Measurements from ENCODE around the gene ROBO1. TPM values are rescaled to one million over a fixed set of nuclear protein-coding genes. Genes with fewer than 3 reads are reported as not detected.
"Not testable (repeated sequence)": the region's sequence is repeated elsewhere in the genome, so short reads cannot be mapped to it uniquely, and the experiment has no call there.

ROBO1 gene
- total RNA-seq, 1 experiment from 2014 or later, result 0.25 TPM

DNA sequence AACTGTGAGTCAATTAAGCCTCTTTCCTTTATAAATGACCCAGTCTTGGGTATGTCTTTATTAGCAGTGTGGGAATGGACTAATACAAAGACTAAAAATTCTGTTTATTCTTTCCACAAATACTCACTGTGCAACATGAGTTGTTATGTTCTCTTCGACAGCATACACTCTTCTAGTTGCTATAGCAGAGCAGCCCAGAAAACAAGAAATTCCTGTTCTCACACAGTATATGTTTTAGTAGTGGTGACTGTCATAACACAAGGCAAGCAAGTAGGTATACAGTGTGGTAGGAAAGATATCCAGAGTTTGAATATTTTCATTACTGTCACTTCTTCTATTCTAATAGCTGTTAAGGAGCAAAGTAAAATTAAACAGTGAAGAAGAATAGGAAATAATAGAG, 453.3 kb downstream of the ROBO1 start:
- no peak for DNase-seq (ENCODE audit: low spot score)

DNA sequence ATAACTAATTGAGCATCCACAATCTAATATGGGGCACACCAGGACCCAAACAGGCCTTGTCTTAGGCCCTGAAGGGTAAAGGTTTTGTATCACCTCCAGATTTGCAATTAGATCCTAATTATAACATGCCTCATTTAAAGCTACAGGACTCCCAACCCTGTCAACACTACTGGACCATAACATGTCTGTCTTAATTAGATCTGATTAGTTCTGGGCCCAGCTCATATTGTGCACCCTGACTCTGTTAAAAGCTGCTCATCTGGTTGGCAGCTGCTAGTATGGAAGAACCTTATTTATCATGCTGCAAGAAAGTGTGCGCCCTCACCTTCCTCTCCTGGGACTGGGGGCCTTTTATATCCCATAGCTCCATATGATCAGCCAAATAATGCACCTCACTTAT, 457.8 kb downstream of the ROBO1 start:
- DNase-seq (ENCODE audit: low spot score), result no peak

DNA sequence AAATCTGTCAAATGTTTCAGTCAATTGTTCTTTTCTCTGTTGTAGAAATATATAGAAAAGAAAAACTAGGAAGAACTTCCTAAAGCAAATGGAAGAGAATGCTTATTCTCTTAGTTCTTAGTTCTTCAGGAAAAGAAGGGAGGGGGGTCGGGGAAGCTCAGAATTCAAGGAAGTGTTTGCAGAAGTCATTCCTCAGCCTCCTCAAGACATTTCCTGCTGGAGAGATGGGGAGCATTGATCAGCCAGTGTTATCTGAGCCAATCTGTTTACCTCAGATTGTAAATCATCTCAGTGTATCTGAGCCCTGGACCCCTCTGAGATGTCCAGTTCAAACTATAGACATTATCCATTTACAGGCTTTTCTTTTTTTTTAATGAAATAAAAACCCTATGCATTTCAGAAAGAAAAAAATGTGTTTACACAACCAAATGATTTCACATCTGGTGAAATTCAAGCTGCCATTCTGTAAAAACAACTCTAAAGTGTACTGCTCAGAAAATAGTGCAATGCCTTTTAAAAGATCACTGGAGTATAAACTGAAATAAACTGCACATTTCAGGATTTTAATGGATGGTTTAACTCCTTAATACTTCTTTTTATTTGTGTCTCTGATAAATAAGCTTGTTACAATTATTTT, 460.7 kb downstream of the ROBO1 start:
- DNase-seq (ENCODE audit: low spot score), result no peak

DNA sequence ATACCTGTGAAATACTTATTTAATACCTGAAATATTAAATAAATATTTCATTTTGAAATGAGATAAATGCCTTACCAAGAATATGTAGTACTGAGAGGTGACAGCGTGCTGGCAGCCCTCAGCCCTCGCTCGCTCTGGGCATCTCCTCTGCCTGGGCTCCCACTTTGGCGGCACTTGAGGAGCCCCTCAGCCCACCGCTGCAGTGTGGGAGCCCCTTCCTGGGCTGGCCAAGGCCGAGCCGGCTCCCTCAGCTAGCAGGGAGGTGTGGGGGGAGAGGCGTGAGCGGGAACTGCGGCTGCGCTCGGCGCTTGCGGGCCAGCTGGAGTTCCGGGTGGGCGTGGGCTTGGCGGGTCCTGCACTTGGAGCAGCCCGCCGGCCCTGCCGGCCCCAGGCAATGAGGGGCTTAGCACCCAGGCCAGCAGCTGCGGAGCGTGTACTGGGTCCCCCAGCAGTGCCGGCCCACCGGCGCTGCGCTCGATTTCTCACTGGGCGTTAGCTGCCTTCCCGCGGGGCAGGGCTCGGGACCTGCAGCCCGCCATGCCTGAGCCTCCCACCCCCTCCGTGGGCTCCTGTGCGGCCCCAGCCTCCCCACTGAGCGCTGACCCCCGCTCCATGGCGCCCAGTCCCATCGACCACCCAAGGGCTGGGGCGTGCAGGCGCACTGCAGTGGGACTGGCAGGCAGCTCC, 467.7 kb downstream of the ROBO1 start:
- DNase-seq (ENCODE audit: low spot score), result not testable (repeated sequence)

DNA sequence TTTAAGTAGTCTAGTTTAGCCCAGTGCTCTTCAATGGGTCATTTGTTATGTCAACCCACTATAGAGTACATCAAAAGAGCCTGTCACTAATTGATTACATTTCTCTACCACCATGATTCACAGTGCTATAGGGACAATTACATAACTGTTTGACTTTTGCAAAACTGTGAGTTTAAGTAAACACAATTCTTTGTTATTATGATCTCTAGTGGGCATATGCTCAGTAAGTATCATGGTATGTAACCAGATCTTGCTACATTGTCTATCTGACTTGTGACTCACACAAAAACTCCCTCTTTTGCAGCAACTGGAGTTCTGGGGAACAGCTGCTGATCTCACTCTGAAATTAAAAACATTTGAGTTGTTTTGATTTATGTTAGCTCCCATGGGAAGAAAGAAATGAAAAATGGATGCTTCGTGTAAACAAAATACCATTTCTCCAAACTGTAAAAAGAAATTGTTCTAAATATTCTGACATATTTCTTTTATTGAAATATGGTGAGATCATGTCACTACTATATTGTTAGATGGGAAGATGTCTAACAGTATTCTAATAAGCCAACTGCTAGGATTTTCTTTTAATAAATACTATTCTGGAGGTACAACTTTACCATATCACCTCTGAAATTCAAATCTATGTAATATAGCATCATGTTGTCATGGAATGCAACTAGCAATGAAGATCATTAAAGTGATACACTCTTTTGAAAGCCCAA, 470.4 kb downstream of the ROBO1 start:
- no peak for DNase-seq (ENCODE audit: low spot score)

DNA sequence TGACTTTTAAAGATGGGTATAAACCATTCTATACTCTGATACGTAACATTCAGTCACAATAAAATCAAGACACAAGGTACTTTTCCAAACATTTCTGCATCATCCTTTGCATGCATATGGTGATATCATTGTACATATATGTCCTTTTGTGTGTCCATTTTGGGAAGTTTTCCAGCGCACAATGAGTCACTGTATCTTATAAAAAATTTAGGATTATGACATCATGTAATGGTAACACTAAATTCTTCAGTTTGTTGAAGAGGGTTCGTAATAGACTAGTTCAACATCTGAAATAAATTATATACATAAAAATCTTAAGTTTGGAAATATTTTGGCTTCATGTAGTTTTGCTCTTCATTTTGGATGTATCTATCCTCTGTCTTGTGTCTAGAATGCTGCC, 480.9 kb downstream of the ROBO1 start:
- no peak for DNase-seq (ENCODE audit: low spot score)

DNA sequence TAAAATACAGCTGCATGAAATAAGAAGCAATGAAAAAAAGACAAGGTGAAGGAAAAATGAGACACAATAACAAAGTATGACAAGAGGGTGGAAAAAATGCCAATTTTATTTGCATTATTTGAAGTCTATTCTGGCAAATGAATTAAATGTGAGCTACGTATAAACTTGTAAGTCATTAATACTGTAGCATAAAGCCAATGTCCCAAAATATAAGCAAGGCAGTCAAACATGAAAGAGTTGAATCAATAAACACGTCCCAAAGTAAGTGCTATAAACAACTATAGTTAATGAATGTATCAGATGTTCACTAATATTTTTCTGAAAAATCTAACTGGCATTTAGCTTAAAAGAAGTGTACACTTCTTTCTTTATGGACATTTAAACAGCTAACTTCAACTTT, 481.9 kb downstream of the ROBO1 start:
- no peak for DNase-seq (ENCODE audit: low spot score)

DNA sequence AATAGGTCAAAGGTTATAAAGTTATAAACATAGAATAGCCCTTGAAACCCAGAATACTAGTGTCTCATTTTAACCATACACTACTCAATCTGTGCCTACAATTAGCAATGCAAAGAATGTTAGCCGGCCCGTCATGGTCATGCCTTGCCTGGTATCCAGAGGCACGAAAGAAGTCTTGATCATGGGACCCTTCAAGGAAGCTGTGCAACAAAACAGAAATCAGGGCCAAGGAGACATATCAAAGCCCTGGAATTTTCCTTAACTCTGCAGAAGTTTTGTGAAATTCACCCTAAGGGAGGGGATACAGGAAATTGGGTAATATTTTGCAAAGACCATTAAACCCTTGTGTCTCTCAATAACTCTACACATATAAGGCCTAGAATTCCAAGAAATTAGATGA, 482.4 kb downstream of the ROBO1 start:
- no peak for DNase-seq (ENCODE audit: low spot score)

DNA sequence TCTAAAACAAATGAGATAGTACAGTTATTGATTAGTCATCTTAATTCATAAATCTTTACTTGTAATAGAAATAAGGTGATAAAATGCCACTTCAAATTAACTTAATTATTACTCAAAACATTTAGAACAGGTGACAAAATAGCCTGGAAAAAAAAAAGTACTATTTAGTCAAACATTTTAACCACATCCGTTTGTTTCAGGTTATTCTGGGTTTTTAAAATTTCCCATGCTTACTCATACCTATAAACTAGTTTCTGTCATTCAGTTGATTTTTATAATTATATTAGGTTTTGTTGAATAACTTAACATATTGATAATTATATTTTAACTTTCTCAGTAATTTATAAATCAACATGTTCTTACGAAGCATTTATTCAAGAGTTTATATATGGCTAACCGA, 483.0 kb downstream of the ROBO1 start:
- no peak for DNase-seq (ENCODE audit: low spot score)

DNA sequence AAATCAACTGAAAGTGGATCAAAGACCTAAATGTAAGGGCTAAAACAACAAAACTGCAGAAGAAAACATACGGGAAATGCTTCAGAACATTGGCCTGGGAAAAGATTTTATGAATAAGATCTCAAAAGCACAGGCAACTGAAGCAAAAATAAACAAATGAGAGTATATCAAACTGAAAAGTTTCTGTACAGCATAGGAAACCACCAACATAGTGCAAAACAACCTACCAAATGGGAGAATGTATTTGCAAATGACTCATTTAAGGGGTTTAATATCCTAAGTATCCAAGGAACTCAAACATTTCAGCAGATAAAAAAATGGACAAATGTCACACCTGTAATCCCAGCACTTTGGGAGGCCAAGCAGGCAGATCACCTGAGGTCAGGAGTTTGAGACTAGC, 489.1 kb downstream of the ROBO1 start:
- no peak for DNase-seq (ENCODE audit: low spot score)

DNA sequence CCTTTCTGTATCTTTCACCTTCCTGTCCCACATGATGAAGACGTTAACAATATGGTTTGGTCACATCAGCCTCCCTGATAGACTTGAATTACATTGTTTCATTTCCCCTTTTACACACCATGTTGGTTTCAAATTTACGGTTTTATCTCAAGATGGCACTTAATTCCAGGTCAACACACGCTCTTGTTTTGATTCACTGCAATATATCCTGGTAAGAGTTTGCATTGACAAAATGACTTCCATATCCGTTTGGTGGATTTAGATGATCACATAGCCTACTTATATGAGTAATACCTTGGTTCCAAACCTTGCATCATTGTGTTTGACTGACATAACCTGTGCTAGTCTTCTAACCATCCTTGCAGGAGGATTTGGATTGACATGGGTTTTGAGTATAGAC, 499.4 kb downstream of the ROBO1 start:
- no peak for DNase-seq (ENCODE audit: low spot score)

DNA sequence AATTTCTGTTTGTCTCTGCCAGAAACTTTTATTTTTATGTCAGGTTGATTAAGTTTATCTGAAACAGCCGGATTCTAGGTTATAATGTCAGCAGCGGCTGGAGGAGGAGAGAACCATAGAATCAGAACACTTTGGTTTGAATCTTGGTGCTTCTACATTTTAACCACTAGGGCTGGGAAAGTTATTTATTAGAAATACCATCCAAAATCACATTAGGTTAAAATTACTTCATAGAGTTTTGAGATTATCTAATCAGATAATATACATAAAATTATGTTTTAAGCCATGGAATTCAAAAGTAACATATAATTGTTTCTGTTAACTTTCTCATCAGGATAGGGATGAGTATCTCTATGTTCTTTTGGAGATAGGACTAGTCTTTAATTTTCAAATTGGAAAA, 502.9 kb downstream of the ROBO1 start:
- DNase-seq (ENCODE audit: low spot score), result no peak

DNA sequence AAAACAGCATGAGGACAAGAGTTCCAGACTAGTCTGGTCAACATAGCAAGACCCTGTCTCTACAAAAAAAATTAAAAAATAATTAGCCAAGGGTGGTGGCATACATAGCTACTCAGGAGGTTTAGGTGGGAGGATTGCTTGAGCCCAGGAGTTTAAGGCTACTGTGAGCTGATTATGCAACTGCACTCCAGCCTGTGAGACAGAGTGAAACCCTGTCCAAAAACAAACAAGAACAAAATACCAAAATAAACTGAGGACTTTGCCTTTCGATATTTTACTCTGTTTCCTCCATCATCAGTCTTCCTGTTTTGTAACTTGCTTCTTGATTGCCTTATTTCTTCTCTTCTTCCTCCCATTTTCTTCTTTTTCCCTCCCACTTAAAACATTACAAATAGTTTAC, 504.4 kb downstream of the ROBO1 start:
- no peak for DNase-seq (ENCODE audit: low spot score)

DNA sequence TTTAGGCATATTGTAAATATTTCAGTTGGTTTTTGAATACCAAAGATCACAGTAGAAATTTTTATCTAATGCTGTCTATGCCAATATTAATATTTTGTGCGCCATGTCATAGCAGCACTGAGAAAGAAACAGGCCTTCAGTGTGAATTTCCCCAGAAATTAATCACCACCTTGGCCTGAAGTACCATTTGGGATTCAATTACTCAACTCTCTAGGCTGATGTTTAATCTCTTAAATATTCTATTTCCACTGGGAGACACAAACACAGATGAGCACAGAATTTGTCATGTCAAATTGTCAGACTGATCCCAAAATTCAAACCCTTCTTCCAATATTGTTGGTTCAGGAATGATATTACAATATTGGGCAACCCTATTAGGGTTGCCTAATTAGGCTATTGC, 509.3 kb downstream of the ROBO1 start:
- DNase-seq (ENCODE audit: low spot score), result no peak

DNA sequence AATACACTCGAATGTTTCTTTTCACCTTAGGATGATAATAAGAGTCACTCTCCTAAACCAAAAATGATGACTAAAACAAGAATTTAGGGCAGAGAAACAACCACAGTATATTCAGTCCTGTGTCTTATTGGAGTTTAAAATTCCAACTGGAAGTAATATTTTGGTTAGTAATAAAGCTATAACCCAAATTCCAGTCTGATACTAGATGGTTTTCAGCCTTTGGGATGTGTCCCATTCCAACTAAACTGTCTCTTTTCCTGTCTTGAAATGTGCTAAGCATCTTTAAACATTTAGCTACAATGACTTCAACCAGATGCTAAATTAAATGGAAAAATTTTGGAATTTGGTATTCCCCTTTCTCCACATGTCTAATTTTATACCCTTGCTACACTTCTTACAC, 510.0 kb downstream of the ROBO1 start:
- no peak for DNase-seq (ENCODE audit: low spot score)

DNA sequence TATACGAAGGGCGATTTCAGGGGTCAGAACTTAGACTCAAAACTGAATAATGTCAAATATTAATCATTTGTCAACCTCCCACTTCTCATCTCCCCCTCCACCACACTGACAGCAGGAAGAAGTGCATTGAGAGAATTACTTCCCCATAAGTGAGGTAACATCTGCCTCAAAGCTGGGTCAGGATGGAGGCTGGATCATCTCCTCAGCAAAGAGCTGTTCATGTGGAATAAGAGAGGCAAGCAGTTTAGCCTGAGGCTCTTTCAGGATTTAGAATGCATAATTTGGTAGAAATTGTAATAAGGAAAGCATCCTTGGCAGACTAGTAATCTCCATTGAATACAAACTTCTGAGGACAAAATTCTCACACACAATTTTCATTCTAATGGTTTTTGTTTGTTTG, 512.1 kb downstream of the ROBO1 start:
- DNase-seq (ENCODE audit: low spot score), result no peak

DNA sequence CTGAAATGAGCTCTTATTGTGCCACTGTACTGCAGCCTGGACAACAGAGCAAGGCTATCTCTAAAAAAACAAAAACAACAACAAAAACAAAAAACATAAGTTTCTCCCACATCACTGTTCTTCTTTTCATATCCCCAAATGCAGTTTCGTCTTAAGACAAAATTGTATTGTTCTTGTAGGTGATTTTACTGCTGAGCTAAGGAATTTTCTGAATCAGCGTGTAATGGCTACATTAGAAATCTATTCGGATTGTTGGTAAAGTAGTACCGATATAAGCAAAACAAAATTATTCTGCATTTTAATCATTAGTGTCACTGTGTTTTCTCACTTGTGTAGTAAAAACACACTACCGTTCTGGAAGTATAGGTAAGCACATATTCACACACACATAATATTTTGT, 512.5 kb downstream of the ROBO1 start:
- DNase-seq (ENCODE audit: low spot score), result no peak

DNA sequence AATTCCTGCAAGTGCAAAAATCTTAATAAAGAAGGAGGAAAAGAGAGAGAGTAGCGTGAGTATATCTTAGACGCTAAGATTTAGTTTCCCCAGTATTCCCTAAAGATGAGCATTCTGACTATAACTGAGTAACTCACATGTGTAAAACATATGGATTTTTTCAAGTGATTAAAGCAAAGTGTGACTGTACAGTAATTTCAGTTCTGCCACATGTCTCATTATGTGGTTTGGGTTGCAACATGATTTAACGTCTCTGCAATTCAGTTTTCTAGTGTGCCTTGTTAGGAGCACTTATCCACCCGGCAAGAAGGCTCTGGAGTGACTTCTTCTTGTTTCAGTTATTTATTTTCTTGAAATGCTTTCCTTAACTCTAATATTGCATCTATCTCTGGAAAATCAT, 514.1 kb downstream of the ROBO1 start:
- DNase-seq (ENCODE audit: low spot score), result no peak

DNA sequence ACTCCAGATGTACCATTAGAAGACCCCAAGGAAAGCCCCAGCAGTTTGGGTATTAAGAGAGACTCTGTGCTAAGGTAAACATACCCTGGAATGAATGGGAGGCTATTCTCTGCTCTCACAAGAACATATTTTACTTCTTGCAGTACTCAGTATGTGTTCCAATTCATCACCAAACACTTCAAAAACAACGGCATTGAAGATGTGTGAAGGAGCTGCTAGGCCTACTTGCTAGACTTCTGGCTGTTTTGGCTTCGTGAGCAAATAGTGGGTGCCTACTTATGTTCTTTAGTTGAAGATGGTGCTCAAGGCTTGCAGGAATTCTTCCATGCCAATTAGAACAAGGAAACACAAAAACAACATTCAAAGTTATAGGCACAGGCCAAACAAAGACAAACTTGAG, 514.5 kb downstream of the ROBO1 start:
- DNase-seq (ENCODE audit: low spot score), result no peak

DNA sequence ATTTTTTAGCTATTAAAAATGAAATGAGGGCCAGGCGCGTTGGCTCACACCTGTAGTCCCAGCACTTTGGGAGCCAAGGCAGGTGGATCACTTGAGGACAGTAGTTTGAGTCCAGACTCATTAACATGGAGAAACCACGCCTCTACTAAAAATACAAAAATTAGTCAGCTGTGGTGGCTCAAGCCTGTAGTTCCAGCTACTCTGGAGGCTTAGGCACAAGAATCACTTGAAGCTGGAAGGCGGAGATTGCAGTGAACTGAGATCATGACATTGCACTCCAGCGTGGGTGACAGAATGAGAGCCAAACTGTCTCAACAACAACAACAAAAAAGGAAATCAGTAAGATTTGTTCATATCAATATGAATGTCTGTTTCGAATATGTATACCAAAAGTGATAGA, 517.1 kb downstream of the ROBO1 start:
- no peak for DNase-seq (ENCODE audit: low spot score)

DNA sequence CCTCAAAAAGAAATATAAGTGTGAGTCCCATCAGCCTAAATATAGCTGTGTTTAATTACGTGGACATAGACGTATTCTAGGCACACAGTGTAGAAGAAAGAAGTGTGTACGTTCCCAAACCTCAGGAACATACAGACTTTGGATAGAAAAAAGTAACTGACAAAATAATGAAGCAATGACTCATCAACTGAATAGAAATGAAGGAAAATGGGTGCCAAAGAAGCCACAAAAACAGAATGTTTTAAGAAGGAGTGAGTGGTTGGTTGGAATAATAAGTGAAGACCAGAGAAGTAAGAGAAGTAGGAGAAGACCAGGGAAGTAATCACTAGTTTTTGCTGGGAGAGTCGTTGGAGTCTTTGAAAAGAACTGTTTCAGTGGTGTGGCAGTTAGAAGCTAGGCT, 518.1 kb downstream of the ROBO1 start:
- no peak for DNase-seq (ENCODE audit: low spot score)

DNA sequence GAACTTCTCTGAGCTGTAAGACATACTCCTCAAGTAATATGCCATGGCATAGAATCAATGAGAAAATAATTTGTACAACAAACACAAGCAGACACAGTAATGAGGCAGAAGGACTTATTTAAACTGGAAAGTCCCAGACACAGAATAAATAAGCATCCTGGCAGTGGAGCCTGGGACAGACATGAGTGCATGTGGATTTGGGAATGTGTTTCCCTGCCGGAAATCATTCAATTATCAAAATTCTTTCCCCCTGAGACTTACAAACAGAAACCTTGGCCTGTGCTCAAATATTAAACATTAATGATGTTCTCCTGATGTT, 520.1 kb downstream of the ROBO1 start:
- DNase-seq (ENCODE audit: low spot score), result no peak
